ENCODE measurements around the gene HOMER2. TPM values are rescaled to one million over a fixed set of nuclear protein-coding genes. Genes with fewer than 3 reads are reported as not detected.

HOMER2 gene
- total RNA-seq, 1 experiment from 2014 or later: 14.2 TPM

DNA sequence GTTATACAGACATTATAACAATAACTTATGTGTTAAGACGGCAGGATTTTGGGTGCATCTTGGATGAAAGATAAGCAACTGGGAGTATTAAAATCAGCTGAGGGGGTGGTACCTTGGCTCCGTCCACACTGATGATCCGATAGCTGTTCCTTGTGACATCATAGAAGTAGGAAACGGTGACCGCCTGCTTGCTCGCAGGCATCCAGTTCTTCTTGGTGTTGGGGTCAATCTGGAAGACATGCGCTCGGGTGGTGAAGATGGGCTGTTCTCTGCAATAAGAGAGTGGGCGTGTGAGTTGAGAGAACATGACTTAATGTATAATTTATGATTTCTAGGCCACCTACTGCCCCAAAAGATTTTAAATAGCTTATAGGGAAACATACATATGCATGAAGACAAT, 59.9 kb downstream of the HOMER2 start:
- Histone ChIP-seq H4K91ac (ENCODE audit: insufficient read length, low read depth, low read length) (no peak overlapping the region), H3K56ac (ENCODE audit: insufficient read length, low read depth, low read length) (no peak overlapping the region), H3K23me2 (ENCODE audit: insufficient read length, low read depth, low read length, poor library complexity, severe bottlenecking) (no peaks in the 10 kb centered on the region), H4K20me1 (ENCODE audit: control insufficient read depth, insufficient read depth, insufficient read length) (no peaks in the 10 kb centered on the region), H3K79me2 (ENCODE audit: insufficient read depth, low read length) (no peaks in the 10 kb centered on the region), H2BK120ac (ENCODE audit: low read depth, low read length, poor library complexity, severe bottlenecking) (no peak overlapping the region), H3K27ac (ENCODE audit: insufficient read length, low read depth, low read length) (no peak overlapping the region), H3K79me1 (ENCODE audit: insufficient read depth, low read depth, low read length, poor library complexity, severe bottlenecking) (no peaks in the 10 kb centered on the region), H3K27me3 (ENCODE audit: insufficient read depth, low read length) (no peaks in the 10 kb centered on the region; the same call in 1 of the 2 replicates), H2BK20ac (ENCODE audit: low read depth, low read length, poor library complexity, severe bottlenecking) (no peak overlapping the region), H3K18ac (ENCODE audit: insufficient read length, low read depth, low read length) (no peak overlapping the region), H3K9ac (ENCODE audit: extremely low read depth, insufficient read length, low read length) (no peak overlapping the region), H2BK15ac (ENCODE audit: low read depth, low read length) (no peak overlapping the region), H3K23ac (ENCODE audit: insufficient read length, low read depth, low read length) (no peak overlapping the region), H3T11ph (ENCODE audit: low read length) (no peak overlapping the region), H4K8ac (replicated peaks; ENCODE audit: insufficient read length, low read depth, low read length) (no peak overlapping the region), H3K4ac (ENCODE audit: low read depth, low read length) (no peak overlapping the region), H2AFZ (ENCODE audit: low read length) (no peak overlapping the region), H3K9me3 (ENCODE audit: control insufficient read depth, low read depth, low read length) (no peaks in the 10 kb centered on the region), H2AK5ac (ENCODE audit: insufficient read length, low read length) (no peak overlapping the region), H4K5ac (ENCODE audit: insufficient read length, low read depth, low read length) (no peak overlapping the region), H3K4me2 (ENCODE audit: insufficient read depth, insufficient read length, low read length) (no peak overlapping the region), H2BK12ac (ENCODE audit: insufficient read length, low read depth, low read length) (no peak overlapping the region), H2BK5ac (ENCODE audit: insufficient read length, low read length) (no peak overlapping the region), H3K4me1 (ENCODE audit: insufficient read depth, low read length) (peaks cover 7% of the 10 kb centered on the region; the same call in 1 of the 2 replicates), H3K14ac (ENCODE audit: insufficient read depth, low read length) (no peak overlapping the region)
- Mint-ChIP-seq H3K4me1 (peaks cover 8 to 16% of the 10 kb centered on the region in 2 experiments), H3K36me3 (ENCODE audit: insufficient read depth in 1 of 3, low read depth in 3 of 3) (peaks cover 3 to 11% (median 6%) of the 10 kb centered on the region in 3 experiments; a peak in 4 of 7 replicates), H3K4me3 (no peak overlapping the region; a peak in 1 of 5 replicates), H3K9me3 (peaks cover 0 to 4% of the 10 kb centered on the region in 2 experiments; a peak in 1 of 5 replicates), H3K27me3 (ENCODE audit: low read depth) (peaks cover 2% of the 10 kb centered on the region; the same call in 1 of the 2 replicates), H3K27ac (no peak overlapping the region)
- no peak for DNase-seq
- no CpG with 5 or more reads among the region's 9 CpGs for WGBS (ENCODE audit: extremely low coverage, insufficient read length, low lambda C conversion rate)
- TF ChIP-seq, protein P1, sequence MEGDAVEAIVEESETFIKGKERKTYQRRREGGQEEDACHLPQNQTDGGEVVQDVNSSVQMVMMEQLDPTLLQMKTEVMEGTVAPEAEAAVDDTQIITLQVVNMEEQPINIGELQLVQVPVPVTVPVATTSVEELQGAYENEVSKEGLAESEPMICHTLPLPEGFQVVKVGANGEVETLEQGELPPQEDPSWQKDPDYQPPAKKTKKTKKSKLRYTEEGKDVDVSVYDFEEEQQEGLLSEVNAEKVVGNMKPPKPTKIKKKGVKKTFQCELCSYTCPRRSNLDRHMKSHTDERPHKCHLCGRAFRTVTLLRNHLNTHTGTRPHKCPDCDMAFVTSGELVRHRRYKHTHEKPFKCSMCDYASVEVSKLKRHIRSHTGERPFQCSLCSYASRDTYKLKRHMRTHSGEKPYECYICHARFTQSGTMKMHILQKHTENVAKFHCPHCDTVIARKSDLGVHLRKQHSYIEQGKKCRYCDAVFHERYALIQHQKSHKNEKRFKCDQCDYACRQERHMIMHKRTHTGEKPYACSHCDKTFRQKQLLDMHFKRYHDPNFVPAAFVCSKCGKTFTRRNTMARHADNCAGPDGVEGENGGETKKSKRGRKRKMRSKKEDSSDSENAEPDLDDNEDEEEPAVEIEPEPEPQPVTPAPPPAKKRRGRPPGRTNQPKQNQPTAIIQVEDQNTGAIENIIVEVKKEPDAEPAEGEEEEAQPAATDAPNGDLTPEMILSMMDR (conservative IDR thresholded peaks at IDR 0.05): no peak

Measured in H9 (cell line).